ENCODE data around the gene ROCK2. TPM values are rescaled to one million over a fixed set of nuclear protein-coding genes. Genes with fewer than 3 reads are reported as not detected.

The ROCK2 gene
- total and polyA plus RNA-seq, 4 donors, result 19.2 to 119 (median 59.2) TPM

- no peak overlapping the region for H3K4me3 ChIP-seq (ENCODE audit: low read length in 2 of 2)
- no peak overlapping the region for H3K27ac ChIP-seq (ENCODE audit: low read depth in 1 of 2, low read length in 2 of 2)
- H3K27me3 ChIP-seq (ENCODE audit: control insufficient read depth in 1 of 2, insufficient read depth in 2 of 2, low read length in 1 of 2), result no peaks in the 10 kb centered on the region
- DNase-seq (no peak), ATAC-seq (ENCODE audit: low FRiP score) (no peak)
- intact Hi-C loops (cut with DNase I), result loop anchor here in 1 of 2 donors (10.0 kb wide), 1 partner anchor 74 kb away; no protein-coding TSS in a partner anchor
- H3K4me1 ChIP-seq (ENCODE audit: control insufficient read depth in 1 of 2, insufficient read depth in 2 of 2, low read length in 2 of 2), result peaks cover 0 to 3% of the 10 kb centered on the region in 2 donors
- H3K9me3 ChIP-seq (ENCODE audit: control insufficient read depth, low read length), result no peaks in the 10 kb centered on the region
- 51 to 55% methylated on average over 4 of the region's 4 CpGs for WGBS, 2 donors
- H3K36me3 ChIP-seq (ENCODE audit: control insufficient read depth in 1 of 2, insufficient read depth in 2 of 2, low read length in 1 of 2), result no peaks in the 10 kb centered on the region
Observed at GRCh38 chr2:11250400-11251196, 93.8 kb downstream of the ROCK2 start.

GRCh38 chr2:11245322-11245721 lies 99.1 kb downstream of the ROCK2 start:
- intact Hi-C loops (cut with DNase I), result no loop called here

DNA sequence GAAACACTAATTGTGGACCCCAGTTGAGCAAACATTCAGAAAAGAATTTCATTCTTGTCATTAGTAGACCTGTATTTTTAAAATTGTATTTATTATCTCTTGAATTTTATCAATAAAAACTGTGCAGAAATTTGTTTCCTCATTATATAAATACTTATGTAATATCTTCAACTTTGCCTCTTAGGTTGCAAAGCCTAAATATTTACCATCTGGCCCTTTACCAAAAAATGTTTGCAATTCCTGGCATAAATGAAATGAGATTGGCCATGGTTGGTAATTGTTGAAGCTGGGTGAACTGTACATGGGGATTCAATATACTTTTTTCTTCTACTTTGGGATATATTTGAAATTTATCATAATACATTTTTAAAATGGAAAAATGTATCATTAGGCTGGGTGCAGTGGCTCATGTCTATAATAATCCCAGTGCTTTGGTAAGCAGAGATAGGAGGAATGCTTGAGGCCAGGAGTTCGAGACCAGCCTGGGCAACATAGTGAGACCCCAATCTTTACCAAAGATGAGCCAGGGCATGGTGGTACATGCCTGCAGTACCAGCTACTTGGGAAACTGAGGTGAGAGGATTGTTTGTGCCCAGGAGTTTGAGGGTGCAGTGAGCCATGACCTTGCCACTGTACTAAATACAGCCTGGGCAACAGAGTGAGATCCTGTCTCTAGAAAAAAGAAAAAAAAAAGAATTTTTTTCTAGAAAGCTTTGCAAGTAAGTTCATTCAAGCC lies 100.2 kb downstream of the ROCK2 start:
- H3K4me1 ChIP-seq (ENCODE audit: control insufficient read depth in 1 of 2, insufficient read depth in 2 of 2, low read length in 2 of 2), result no peaks in the 10 kb centered on the region
- ATAC-seq (ENCODE audit: low FRiP score), result no peak
- H3K9me3 ChIP-seq (ENCODE audit: control insufficient read depth, low read length), result no peaks in the 10 kb centered on the region
- intact Hi-C loops (cut with DNase I), result no loop called here
- H3K27me3 ChIP-seq (ENCODE audit: control insufficient read depth in 1 of 2, insufficient read depth in 2 of 2, low read length in 1 of 2), result no peaks in the 10 kb centered on the region
- H3K4me3 ChIP-seq (ENCODE audit: low read length in 2 of 2), result no peak overlapping the region
- no peak for DNase-seq
- no peak overlapping the region for H3K27ac ChIP-seq (ENCODE audit: low read depth in 1 of 2, low read length in 2 of 2)
- 92 to 96% methylated on average over 1 of the region's 1 CpG for WGBS, 2 donors
- no peaks in the 10 kb centered on the region for H3K36me3 ChIP-seq (ENCODE audit: control insufficient read depth in 1 of 2, insufficient read depth in 2 of 2, low read length in 1 of 2)

More at GRCh38 chr2:11245322-11245721, 99.1 kb downstream of the ROCK2 start:
- WGBS, 2 donors, result 79 to 83% methylated on average over 1 of the region's 1 CpG
- Histone ChIP-seq H3K4me1 (ENCODE audit: control insufficient read depth in 1 of 2, insufficient read depth in 2 of 2, low read length in 2 of 2) (no peaks in the 10 kb centered on the region), H3K9me3 (ENCODE audit: control insufficient read depth, low read length) (no peaks in the 10 kb centered on the region), H3K27ac (ENCODE audit: low read depth in 1 of 2, low read length in 2 of 2) (no peak overlapping the region), H3K4me3 (ENCODE audit: low read length in 2 of 2) (no peak overlapping the region), H3K36me3 (ENCODE audit: control insufficient read depth in 1 of 2, insufficient read depth in 2 of 2, low read length in 1 of 2) (no peaks in the 10 kb centered on the region), H3K27me3 (ENCODE audit: control insufficient read depth in 1 of 2, insufficient read depth in 2 of 2, low read length in 1 of 2) (no peaks in the 10 kb centered on the region)
- no peak for DNase-seq
- no peak for ATAC-seq (ENCODE audit: low FRiP score)

- Histone ChIP-seq H3K27me3 (ENCODE audit: control insufficient read depth in 1 of 2, insufficient read depth in 2 of 2, low read length in 1 of 2) (no peaks in the 10 kb centered on the region), H3K4me3 (ENCODE audit: low read length in 2 of 2) (no peak overlapping the region), H3K27ac (ENCODE audit: low read depth in 1 of 2, low read length in 2 of 2) (no peak overlapping the region), H3K4me1 (ENCODE audit: control insufficient read depth in 1 of 2, insufficient read depth in 2 of 2, low read length in 2 of 2) (no peaks in the 10 kb centered on the region), H3K36me3 (ENCODE audit: control insufficient read depth in 1 of 2, insufficient read depth in 2 of 2, low read length in 1 of 2) (no peaks in the 10 kb centered on the region), H3K9me3 (ENCODE audit: control insufficient read depth, low read length) (no peaks in the 10 kb centered on the region)
- 75 to 86% methylated on average over 1 of the region's 1 CpG for WGBS, 2 donors
- intact Hi-C loops (cut with DNase I), result no loop called here
- DNase-seq (no peak), ATAC-seq (ENCODE audit: low FRiP score) (no peak)
Observed at GRCh38 chr2:11243512-11243911, 100.9 kb downstream of the ROCK2 start.

DNA sequence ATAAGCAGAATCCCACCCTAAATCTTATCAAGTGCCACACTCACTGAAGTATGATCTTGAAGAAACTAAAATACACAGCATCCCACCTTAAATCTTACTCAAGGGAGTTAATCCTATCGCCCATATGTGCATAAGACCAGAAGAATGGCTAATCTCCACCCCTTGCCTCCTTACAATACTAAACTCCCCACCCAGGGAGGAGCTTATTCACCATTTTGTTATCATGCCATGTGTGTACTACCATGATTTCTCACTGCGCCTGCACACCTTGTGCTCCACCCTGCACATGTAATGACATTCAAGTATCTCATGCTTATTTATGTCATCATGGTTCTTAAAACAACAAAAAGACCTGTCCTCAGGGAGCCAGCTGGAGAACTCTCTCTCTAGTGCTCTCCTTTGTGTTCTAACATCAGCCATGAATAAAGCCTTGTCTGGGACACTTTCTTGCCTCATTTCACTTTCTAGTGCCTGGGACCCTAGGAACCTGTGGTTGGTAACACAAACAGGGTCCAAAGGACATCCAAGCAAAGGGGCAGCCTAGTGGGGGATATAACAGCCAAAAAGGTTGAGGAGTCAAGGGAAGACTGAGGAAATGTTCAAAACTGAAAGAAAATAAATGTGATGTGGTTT lies 101.8 kb downstream of the ROCK2 start:
- no peaks in the 10 kb centered on the region for H3K9me3 ChIP-seq (ENCODE audit: control insufficient read depth, low read length)
- no peak overlapping the region for H3K27ac ChIP-seq (ENCODE audit: low read depth in 1 of 2, low read length in 2 of 2)
- ATAC-seq (ENCODE audit: low FRiP score) (no peak), DNase-seq (no peak)
- intact Hi-C loops (cut with DNase I), result no loop called here
- 94 to 96% methylated on average over 2 of the region's 2 CpGs for WGBS, 2 donors
- H3K36me3 ChIP-seq (ENCODE audit: control insufficient read depth in 1 of 2, insufficient read depth in 2 of 2, low read length in 1 of 2), result no peaks in the 10 kb centered on the region
- H3K4me3 ChIP-seq (ENCODE audit: low read length in 2 of 2), result no peak overlapping the region
- no peaks in the 10 kb centered on the region for H3K4me1 ChIP-seq (ENCODE audit: control insufficient read depth in 1 of 2, insufficient read depth in 2 of 2, low read length in 2 of 2)
- H3K27me3 ChIP-seq (ENCODE audit: control insufficient read depth in 1 of 2, insufficient read depth in 2 of 2, low read length in 1 of 2), result no peaks in the 10 kb centered on the region

GRCh38 chr2:11241412-11242203 lies 102.8 kb downstream of the ROCK2 start:
- H3K27ac ChIP-seq (ENCODE audit: low read depth in 1 of 2, low read length in 2 of 2), result no peak overlapping the region

DNA sequence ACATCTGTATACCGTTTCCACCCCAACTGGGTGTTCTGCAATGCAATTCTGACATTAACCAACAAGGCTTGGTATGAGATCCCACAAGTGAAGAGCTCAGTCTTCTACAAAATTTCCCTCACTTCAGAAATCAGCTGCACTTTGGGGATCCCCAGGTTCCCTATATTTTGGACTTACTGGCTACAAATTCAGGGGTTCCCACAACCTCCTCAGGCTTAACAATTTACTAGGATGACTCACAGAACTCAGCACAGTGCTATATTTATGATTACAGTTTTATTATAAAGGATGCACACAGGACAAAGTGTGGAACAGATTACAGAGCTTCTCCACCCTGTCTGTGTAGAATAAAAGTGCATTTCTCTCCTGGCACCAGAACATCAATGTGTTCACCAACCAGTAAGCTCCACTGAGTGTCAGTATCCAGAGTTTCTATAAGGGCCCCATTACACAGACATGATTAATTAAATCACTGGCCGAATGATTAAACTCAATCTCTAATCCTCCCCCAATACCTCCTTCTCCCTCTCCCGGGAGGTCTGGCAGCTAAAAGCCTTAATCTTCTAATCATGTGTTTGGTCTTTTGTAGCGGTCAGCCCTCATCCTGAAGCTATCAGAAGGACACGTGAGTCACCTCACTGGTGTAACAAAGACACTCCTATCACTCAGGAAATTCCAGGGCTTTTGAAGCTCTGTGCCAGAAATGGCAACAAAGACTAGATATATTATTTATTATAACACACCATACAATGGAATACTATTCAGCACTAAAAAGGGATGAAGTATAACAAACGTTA lies 104.6 kb downstream of the ROCK2 start:
- ATAC-seq (ENCODE audit: low FRiP score) (no peak), DNase-seq (no peak)
- H3K27me3 ChIP-seq (ENCODE audit: control insufficient read depth in 1 of 2, insufficient read depth in 2 of 2, low read length in 1 of 2), result no peaks in the 10 kb centered on the region
- H3K9me3 ChIP-seq (ENCODE audit: control insufficient read depth, low read length), result no peaks in the 10 kb centered on the region
- intact Hi-C loops (cut with DNase I), result loop anchor here (5.0 to 10.0 kb wide), 2 partner anchors 102 to 105 kb away; partner anchors contain the start of gene ROCK2 (in 2 of the 2)
- WGBS, 2 donors, result 90% methylated on average over 6 of the region's 6 CpGs
- no peak overlapping the region for H3K27ac ChIP-seq (ENCODE audit: low read depth in 1 of 2, low read length in 2 of 2)
- H3K4me1 ChIP-seq (ENCODE audit: control insufficient read depth in 1 of 2, insufficient read depth in 2 of 2, low read length in 2 of 2), result no peaks in the 10 kb centered on the region
- no peak overlapping the region for H3K4me3 ChIP-seq (ENCODE audit: low read length in 2 of 2)
- H3K36me3 ChIP-seq (ENCODE audit: control insufficient read depth in 1 of 2, insufficient read depth in 2 of 2, low read length in 1 of 2), result no peaks in the 10 kb centered on the region

More at GRCh38 chr2:11241412-11242203, 102.8 kb downstream of the ROCK2 start:
- intact Hi-C loops (cut with DNase I), result no loop called here
- no peaks in the 10 kb centered on the region for H3K4me1 ChIP-seq (ENCODE audit: control insufficient read depth in 1 of 2, insufficient read depth in 2 of 2, low read length in 2 of 2)
- no peaks in the 10 kb centered on the region for H3K9me3 ChIP-seq (ENCODE audit: control insufficient read depth, low read length)
- H3K36me3 ChIP-seq (ENCODE audit: control insufficient read depth in 1 of 2, insufficient read depth in 2 of 2, low read length in 1 of 2), result no peaks in the 10 kb centered on the region
- no peaks in the 10 kb centered on the region for H3K27me3 ChIP-seq (ENCODE audit: control insufficient read depth in 1 of 2, insufficient read depth in 2 of 2, low read length in 1 of 2)
- no peak overlapping the region for H3K4me3 ChIP-seq (ENCODE audit: low read length in 2 of 2)
- ATAC-seq (ENCODE audit: low FRiP score), result no peak
- 95% methylated on average over 3 of the region's 3 CpGs for WGBS, 2 donors
- no peak for DNase-seq
